Measurements from ENCODE around the gene GRIN3B.

GRIN3B gene

GRCh38 chr19:989381-990081, 10.7 kb upstream of the GRIN3B start:
- no peak; the same call in none of the 2 replicates for TF ChIP-seq CTCF (IDR thresholded peaks at IDR 0.05; ENCODE audit: low read depth, low read length)
- no peak for DNase-seq (ENCODE audit: extremely low read depth, low read depth)

GRCh38 chr19:990119-990571, 10.1 kb upstream of the GRIN3B start:
- TF ChIP-seq CTCF (IDR thresholded peaks at IDR 0.05; ENCODE audit: low read depth, low read length) = no peak
- no peak for DNase-seq (ENCODE audit: extremely low read depth, low read depth)

- no peak for TF ChIP-seq CTCF (IDR thresholded peaks at IDR 0.05; ENCODE audit: low read depth, low read length)
- DNase-seq (ENCODE audit: extremely low read depth, low read depth) = no peak
Measured at GRCh38 chr19:990746-991145, 9.5 kb upstream of the GRIN3B start.

- no peak for DNase-seq (ENCODE audit: extremely low read depth, low read depth)
- TF ChIP-seq CTCF (IDR thresholded peaks at IDR 0.05; ENCODE audit: low read depth, low read length) = no peak
Measured at GRCh38 chr19:991174-991931, 8.9 kb upstream of the GRIN3B start.

- no peak for DNase-seq (ENCODE audit: extremely low read depth, low read depth)
- TF ChIP-seq CTCF (IDR thresholded peaks at IDR 0.05; ENCODE audit: low read depth, low read length) = no peak
Measured at GRCh38 chr19:991932-992669, 8.1 kb upstream of the GRIN3B start.

- TF ChIP-seq CTCF (IDR thresholded peaks at IDR 0.05; ENCODE audit: low read depth, low read length) = no peak
- DNase-seq (ENCODE audit: extremely low read depth, low read depth) = no peak
Measured at GRCh38 chr19:992670-993055, 7.6 kb upstream of the GRIN3B start.
